CD4-positive, alpha-beta memory T cell (primary cell): Measurements from ENCODE around the gene ASTN2. TPM values are rescaled to one million over a fixed set of nuclear protein-coding genes. Genes with fewer than 3 reads are reported as not detected.
A peak's percentile ranks its signal among the peaks of the same experiment; 100 is the strongest.

Experiments used
- CTCF ChIA-PET: fragments of 350-600 bp; sonication (Branson Sonifier 250); formaldehyde crosslinking; loops from one replicate; lab custom pipeline; 2021; ENCODE audit warnings: inconsistent platforms; ENCODE audit not compliant: partially characterized antibody; lab: Charles Lee
- POLR2A ChIA-PET: fragments of 350-600 bp; sonication (Branson Sonifier 250); formaldehyde crosslinking; loops from one replicate; lab custom pipeline; 2021; ENCODE audit not compliant: partially characterized antibody; lab: Charles Lee
- DNase-seq, 5 donors: peaks; one replicate each; pipeline versions ENCODE4 v3.0.0 to v3.0.0-alpha.2; 2020 to 2022; ENCODE audit warnings: mixed read lengths in 1 of 5
- H3K27ac ChIP-seq: one replicate; pipeline ENCODE4 v1.7.0; 2013; ENCODE audit warnings: low read depth, low read length
- H3K27me3 ChIP-seq: 2 replicates; pipeline ENCODE4 v1.7.0; 2013; ENCODE audit warnings: mild to moderate bottlenecking, low read length, moderate library complexity; ENCODE audit not compliant: insufficient read depth
- H3K36me3 ChIP-seq: 2 replicates; pipeline ENCODE4 v1.7.0; 2013; ENCODE audit warnings: mild to moderate bottlenecking, low read length, moderate library complexity; ENCODE audit not compliant: insufficient read depth
- H3K4me1 ChIP-seq: 2 replicates; pipeline ENCODE4 v1.7.0; 2013; ENCODE audit warnings: mild to moderate bottlenecking, low read length, moderate library complexity; ENCODE audit not compliant: insufficient read depth
- H3K4me3 ChIP-seq, 2 donors: one replicate each; pipeline ENCODE4 v1.7.0; 2013; ENCODE audit warnings: low read length in 2 of 2, mild to moderate bottlenecking in 1 of 2
- H3K9me3 ChIP-seq, 2 donors: one replicate each; pipeline ENCODE4 v1.7.0; 2013; ENCODE audit warnings: low read length in 2 of 2, control low read depth in 1 of 2; ENCODE audit not compliant: control insufficient read depth in 1 of 2
- H3K27ac Mint-ChIP-seq, 7 donors: one replicate each; pipeline ENCODE4 v1.8.0; 2020 to 2021; ENCODE audit warnings: mixed read lengths in 7 of 7, mild to moderate bottlenecking in 6 of 7, inconsistent platforms in 3 of 7, moderate library complexity in 3 of 7
- H3K27me3 Mint-ChIP-seq, 2 donors: one replicate each; pipeline ENCODE4 v1.8.0; 2020 to 2021; ENCODE audit warnings: mixed read lengths in 2 of 2
- H3K36me3 Mint-ChIP-seq, 2 donors: one replicate each; pipeline ENCODE4 v1.8.0; 2020 to 2021; ENCODE audit warnings: mixed read lengths in 2 of 2, inconsistent platforms in 1 of 2, mild to moderate bottlenecking in 1 of 2
- H3K4me1 Mint-ChIP-seq, 4 donors: one replicate each; pipeline ENCODE4 v1.8.0; 2020 to 2021; ENCODE audit warnings: mixed read lengths in 4 of 4, mild to moderate bottlenecking in 1 of 4
- H3K4me3 Mint-ChIP-seq, 8 donors: one replicate each; pipeline ENCODE4 v1.8.0; 2020 to 2021; ENCODE audit warnings: mixed read lengths in 8 of 8, mild to moderate bottlenecking in 7 of 8, moderate library complexity in 6 of 8, inconsistent platforms in 3 of 8
- H3K9me3 Mint-ChIP-seq, 8 donors: one replicate each; pipeline ENCODE4 v1.8.0; 2020 to 2021; ENCODE audit warnings: mixed read lengths in 8 of 8, mild to moderate bottlenecking in 5 of 8, inconsistent platforms in 3 of 8, moderate library complexity in 1 of 8
- intact Hi-C: fragments of 100-400 bp; cut with micrococcal nuclease; formaldehyde crosslinking; loops from one replicate; pipeline ENCODE4 v1.15.1; 2023
- polyA plus RNA-seq, 2 donors: library from polyadenylated mRNA; unstranded; fragments of 300-500 nt; fragmentation: Illumina TruSeq; gene quantifications; one replicate each; pipeline ENCODE4 v1.2.3, GENCODE V29; 2021
- total RNA-seq, 2 experiments: library from RNA; stranded (reverse); gene quantifications; one replicate each; pipeline ENCODE4 v1.2.3, GENCODE V29; 2021

The ASTN2 gene
- total and polyA plus RNA-seq, 4 experiments from 2014 or later = 2.7 to 5.9 (median 4.8) TPM

- peaks cover 0 to 5% (median 0%) of the 10 kb centered on the region in 8 donors for H3K9me3 Mint-ChIP-seq
- Histone ChIP-seq H3K9me3 (no peaks in the 10 kb centered on the region), H3K27ac (no peak overlapping the region), H3K36me3 (no peaks in the 10 kb centered on the region), H3K27me3 (no peaks in the 10 kb centered on the region), H3K4me3 (no peak overlapping the region), H3K4me1 (no peaks in the 10 kb centered on the region)
- H3K36me3 Mint-ChIP-seq = peaks cover 8 to 48% of the 10 kb centered on the region in 2 donors
- no peak overlapping the region for H3K27ac Mint-ChIP-seq
- intact Hi-C loops = no loop called here
- no peak for DNase-seq
- no peak overlapping the region for H3K4me3 Mint-ChIP-seq
- CTCF ChIA-PET = no interaction called here
- no peaks in the 10 kb centered on the region for H3K27me3 Mint-ChIP-seq
- POLR2A ChIA-PET = no interaction called here
- no peaks in the 10 kb centered on the region for H3K4me1 Mint-ChIP-seq
Observed at GRCh38 chr9:116479967-116480366, 934.9 kb downstream of the ASTN2 start.

GRCh38 chr9:116479056-116479544, 935.8 kb downstream of the ASTN2 start:
- peaks cover 7 to 43% of the 10 kb centered on the region in 2 donors for H3K36me3 Mint-ChIP-seq
- CTCF ChIA-PET = no interaction called here

GRCh38 chr9:116477584-116478141, 937.2 kb downstream of the ASTN2 start:
- Histone ChIP-seq H3K27me3 (no peaks in the 10 kb centered on the region), H3K36me3 (no peaks in the 10 kb centered on the region), H3K4me1 (no peaks in the 10 kb centered on the region), H3K27ac (no peak overlapping the region), H3K4me3 (no peak overlapping the region), H3K9me3 (no peaks in the 10 kb centered on the region)
- Mint-ChIP-seq H3K36me3 (peaks cover 3 to 37% of the 10 kb centered on the region in 2 donors), H3K27ac (peak overlapping the region in 1 of 7 donors; percentile 71), H3K4me1 (no peaks in the 10 kb centered on the region), H3K4me3 (peak overlapping the region in 1 of 8 donors; percentile 21), H3K9me3 (peaks cover 0 to 5% (median 0%) of the 10 kb centered on the region in 8 donors), H3K27me3 (no peaks in the 10 kb centered on the region)
- POLR2A ChIA-PET = no interaction called here
- CTCF ChIA-PET = no interaction called here
- intact Hi-C loops = no loop called here
- no peak for DNase-seq

More at GRCh38 chr9:116479056-116479544, 935.8 kb downstream of the ASTN2 start:
- Mint-ChIP-seq H3K4me3 (no peak overlapping the region), H3K27ac (no peak overlapping the region), H3K27me3 (no peaks in the 10 kb centered on the region), H3K4me1 (no peaks in the 10 kb centered on the region), H3K9me3 (peaks cover 0 to 5% (median 0%) of the 10 kb centered on the region in 8 donors)
- POLR2A ChIA-PET = no interaction called here
- Histone ChIP-seq H3K4me3 (no peak overlapping the region), H3K27ac (no peak overlapping the region), H3K36me3 (no peaks in the 10 kb centered on the region), H3K27me3 (no peaks in the 10 kb centered on the region), H3K4me1 (no peaks in the 10 kb centered on the region), H3K9me3 (no peaks in the 10 kb centered on the region)
- intact Hi-C loops = no loop called here
- no peak for DNase-seq

- ChIA-PET CTCF (no interaction called here), POLR2A (no interaction called here)
- no peak overlapping the region for H3K27ac Mint-ChIP-seq
- H3K9me3 Mint-ChIP-seq = peaks cover 0 to 5% (median 0%) of the 10 kb centered on the region in 8 donors
- no peaks in the 10 kb centered on the region for H3K4me1 ChIP-seq
- DNase-seq = no peak
- no peak overlapping the region for H3K4me3 ChIP-seq
- H3K27ac ChIP-seq = no peak overlapping the region
- H3K27me3 ChIP-seq = no peaks in the 10 kb centered on the region
- no peaks in the 10 kb centered on the region for H3K27me3 Mint-ChIP-seq
- no peaks in the 10 kb centered on the region for H3K4me1 Mint-ChIP-seq
- no peaks in the 10 kb centered on the region for H3K36me3 ChIP-seq
- no peaks in the 10 kb centered on the region for H3K9me3 ChIP-seq
- intact Hi-C loops = no loop called here
- peaks cover 3 to 37% of the 10 kb centered on the region in 2 donors for H3K36me3 Mint-ChIP-seq
- H3K4me3 Mint-ChIP-seq = no peak overlapping the region
Observed at GRCh38 chr9:116476935-116477381, 937.9 kb downstream of the ASTN2 start.

GRCh38 chr9:116476002-116476401, 938.9 kb downstream of the ASTN2 start:
- H3K4me1 ChIP-seq = no peaks in the 10 kb centered on the region
- CTCF ChIA-PET = no interaction called here
- no peaks in the 10 kb centered on the region for H3K27me3 Mint-ChIP-seq
- no peak overlapping the region for H3K4me3 Mint-ChIP-seq
- H3K9me3 ChIP-seq = no peaks in the 10 kb centered on the region
- H3K36me3 Mint-ChIP-seq = peaks cover 3 to 39% of the 10 kb centered on the region in 2 donors
- H3K4me1 Mint-ChIP-seq = no peaks in the 10 kb centered on the region
- H3K27ac Mint-ChIP-seq = no peak overlapping the region
- intact Hi-C loops = no loop called here
- POLR2A ChIA-PET = no interaction called here
- H3K4me3 ChIP-seq = no peak overlapping the region
- H3K27ac ChIP-seq = no peak overlapping the region
- DNase-seq = no peak
- H3K9me3 Mint-ChIP-seq = peaks cover 0 to 5% (median 0%) of the 10 kb centered on the region in 8 donors
- no peaks in the 10 kb centered on the region for H3K36me3 ChIP-seq
- H3K27me3 ChIP-seq = no peaks in the 10 kb centered on the region

- Histone ChIP-seq H3K27ac (no peak overlapping the region), H3K4me3 (no peak overlapping the region), H3K9me3 (no peaks in the 10 kb centered on the region), H3K4me1 (no peaks in the 10 kb centered on the region), H3K36me3 (no peaks in the 10 kb centered on the region), H3K27me3 (no peaks in the 10 kb centered on the region)
- no peak overlapping the region for H3K4me3 Mint-ChIP-seq
- H3K27me3 Mint-ChIP-seq = no peaks in the 10 kb centered on the region
- CTCF ChIA-PET = no interaction called here
- POLR2A ChIA-PET = no interaction called here
- no peak for DNase-seq
- H3K4me1 Mint-ChIP-seq = no peaks in the 10 kb centered on the region
- H3K27ac Mint-ChIP-seq = no peak overlapping the region
- intact Hi-C loops = no loop called here
- peaks cover 6 to 36% of the 10 kb centered on the region in 2 donors for H3K36me3 Mint-ChIP-seq
- H3K9me3 Mint-ChIP-seq = peaks cover 0 to 5% (median 0%) of the 10 kb centered on the region in 8 donors
Observed at GRCh38 chr9:116475201-116475600, 939.7 kb downstream of the ASTN2 start.

- Mint-ChIP-seq H3K4me1 (no peaks in the 10 kb centered on the region), H3K27ac (no peak overlapping the region), H3K36me3 (peaks cover 6 to 21% of the 10 kb centered on the region in 2 donors), H3K27me3 (no peaks in the 10 kb centered on the region), H3K9me3 (peaks cover 0 to 5% (median 0%) of the 10 kb centered on the region in 8 donors), H3K4me3 (no peak overlapping the region)
- POLR2A ChIA-PET = no interaction called here
- H3K4me1 ChIP-seq = no peaks in the 10 kb centered on the region
- H3K36me3 ChIP-seq = no peaks in the 10 kb centered on the region
- no peak for DNase-seq
- CTCF ChIA-PET = no interaction called here
- H3K27me3 ChIP-seq = no peaks in the 10 kb centered on the region
- H3K27ac ChIP-seq = no peak overlapping the region
- intact Hi-C loops = no loop called here
- H3K4me3 ChIP-seq = no peak overlapping the region
- no peaks in the 10 kb centered on the region for H3K9me3 ChIP-seq
Observed at GRCh38 chr9:116471944-116472506, 942.8 kb downstream of the ASTN2 start.
